ENCODE data around the gene SOX6.

DNA sequence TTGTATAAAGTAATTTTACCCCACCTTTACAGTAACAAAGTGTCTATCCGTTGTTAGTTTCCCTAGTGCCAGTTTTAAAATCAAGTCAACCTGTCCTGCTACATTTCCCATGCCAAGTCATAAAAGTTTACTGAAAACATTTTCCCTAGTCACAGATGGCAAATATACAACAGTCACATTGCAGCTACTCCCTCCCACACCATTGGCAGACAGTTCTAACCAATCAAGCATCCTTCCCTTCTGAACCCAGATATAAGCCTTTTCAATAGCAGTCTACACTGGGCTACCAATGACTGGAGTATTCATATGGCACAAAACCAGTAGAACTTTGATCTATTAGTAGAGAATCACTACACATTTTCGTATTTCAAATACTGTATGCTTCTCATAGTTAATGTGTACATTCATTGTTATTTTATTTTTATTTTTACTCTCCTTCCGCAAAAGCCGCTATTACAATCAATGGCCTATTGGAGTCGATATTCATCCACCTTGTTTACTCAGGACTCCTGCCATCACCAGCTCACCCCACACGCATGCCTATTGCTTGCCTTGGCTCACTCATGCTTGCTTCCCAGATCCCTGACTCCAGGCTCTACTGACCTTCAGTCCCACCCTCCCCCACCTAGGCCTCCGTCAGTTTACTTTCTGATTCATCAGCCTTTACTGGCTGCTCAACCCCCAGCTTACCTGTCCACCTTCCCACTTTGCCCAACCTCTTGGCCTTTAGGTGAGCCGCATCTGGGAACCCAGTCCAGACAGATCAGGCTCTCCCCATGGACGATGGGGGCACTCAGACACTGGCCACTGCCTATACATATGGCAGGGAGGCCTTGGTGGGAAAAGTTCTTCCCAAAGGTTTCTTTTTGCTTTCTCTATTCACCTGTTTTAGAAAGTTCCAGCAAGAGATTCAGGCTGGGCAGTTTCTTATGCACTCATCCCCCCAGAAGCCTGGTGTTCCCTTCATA, 408.4 kb downstream of the SOX6 start:
- TF ChIP-seq, protein P1, sequence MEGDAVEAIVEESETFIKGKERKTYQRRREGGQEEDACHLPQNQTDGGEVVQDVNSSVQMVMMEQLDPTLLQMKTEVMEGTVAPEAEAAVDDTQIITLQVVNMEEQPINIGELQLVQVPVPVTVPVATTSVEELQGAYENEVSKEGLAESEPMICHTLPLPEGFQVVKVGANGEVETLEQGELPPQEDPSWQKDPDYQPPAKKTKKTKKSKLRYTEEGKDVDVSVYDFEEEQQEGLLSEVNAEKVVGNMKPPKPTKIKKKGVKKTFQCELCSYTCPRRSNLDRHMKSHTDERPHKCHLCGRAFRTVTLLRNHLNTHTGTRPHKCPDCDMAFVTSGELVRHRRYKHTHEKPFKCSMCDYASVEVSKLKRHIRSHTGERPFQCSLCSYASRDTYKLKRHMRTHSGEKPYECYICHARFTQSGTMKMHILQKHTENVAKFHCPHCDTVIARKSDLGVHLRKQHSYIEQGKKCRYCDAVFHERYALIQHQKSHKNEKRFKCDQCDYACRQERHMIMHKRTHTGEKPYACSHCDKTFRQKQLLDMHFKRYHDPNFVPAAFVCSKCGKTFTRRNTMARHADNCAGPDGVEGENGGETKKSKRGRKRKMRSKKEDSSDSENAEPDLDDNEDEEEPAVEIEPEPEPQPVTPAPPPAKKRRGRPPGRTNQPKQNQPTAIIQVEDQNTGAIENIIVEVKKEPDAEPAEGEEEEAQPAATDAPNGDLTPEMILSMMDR (IDR thresholded peaks at IDR 0.05; ENCODE audit: insufficient read depth, low read depth, low read length): no peak
- TF ChIP-seq EZH2 (IDR thresholded peaks at IDR 0.05; ENCODE audit: insufficient read depth, low read length): no peak

Data from astrocyte (in vitro differentiated cells and primary cell).